Muscle of arm (tissue), 12 donors: ENCODE results near the gene HSD17B7. TPM values are rescaled to one million over a fixed set of nuclear protein-coding genes. Genes with fewer than 3 reads are reported as not detected.
"Not testable (repeated sequence)": the region's sequence is repeated elsewhere in the genome, so short reads cannot be mapped to it uniquely, and the experiment has no call there.

Source experiments
- DNase-seq: peaks from one replicate; pipeline ENCODE4 v3.0.0-alpha.2; 2013
- polyA plus RNA-seq, 12 donors: library from polyadenylated mRNA; unstranded; fragments of 120-200 nt; gene quantifications; one replicate each; pipeline ENCODE4 v1.2.1, GENCODE V29; 2013; ENCODE audit not compliant: insufficient read length in 12 of 12

Gene HSD17B7
- polyA plus RNA-seq, 12 donors: 7.1 to 14.8 (median 11.3) TPM; not detected in 1

DNA sequence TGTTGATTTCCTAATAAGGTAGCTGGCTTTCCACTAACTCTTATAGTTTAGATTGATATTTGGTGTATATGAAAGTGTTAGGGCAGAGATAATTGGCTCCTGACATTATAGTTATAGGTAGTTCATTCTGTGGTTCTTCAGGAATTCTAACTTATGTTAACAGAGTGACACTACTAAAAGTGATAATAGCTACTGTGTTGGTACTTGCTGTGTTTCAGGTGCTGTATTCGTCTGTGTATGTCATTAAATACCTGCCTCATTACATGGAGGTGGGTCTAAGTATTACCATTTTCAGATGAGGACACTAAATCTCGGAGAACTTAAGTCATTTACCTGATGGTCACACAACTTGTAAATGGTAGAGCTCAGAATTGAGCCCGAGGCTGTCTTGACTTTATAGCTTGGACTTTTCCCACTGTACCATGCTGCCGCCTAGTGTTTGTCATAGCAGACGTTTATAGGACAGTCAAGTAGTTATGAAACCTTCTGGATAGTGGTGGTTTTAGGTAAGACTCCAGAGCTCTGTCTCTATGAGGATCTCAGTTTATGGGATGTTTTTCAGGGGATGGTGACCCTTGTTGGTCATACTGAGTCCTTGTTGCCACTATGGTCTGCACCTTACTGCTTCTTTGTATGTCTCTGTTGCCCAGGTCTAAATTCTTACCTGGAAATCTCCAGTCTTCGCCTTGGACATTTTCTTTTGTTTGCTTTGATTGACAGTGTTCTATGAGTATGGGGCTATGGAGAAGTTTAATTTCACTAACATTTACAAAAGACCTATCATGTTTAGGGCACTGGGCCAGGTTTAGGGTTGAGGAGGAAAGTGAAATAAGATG is 9.7 kb downstream of the HSD17B7 start:
- DNase-seq: peak; percentile 62

DNA sequence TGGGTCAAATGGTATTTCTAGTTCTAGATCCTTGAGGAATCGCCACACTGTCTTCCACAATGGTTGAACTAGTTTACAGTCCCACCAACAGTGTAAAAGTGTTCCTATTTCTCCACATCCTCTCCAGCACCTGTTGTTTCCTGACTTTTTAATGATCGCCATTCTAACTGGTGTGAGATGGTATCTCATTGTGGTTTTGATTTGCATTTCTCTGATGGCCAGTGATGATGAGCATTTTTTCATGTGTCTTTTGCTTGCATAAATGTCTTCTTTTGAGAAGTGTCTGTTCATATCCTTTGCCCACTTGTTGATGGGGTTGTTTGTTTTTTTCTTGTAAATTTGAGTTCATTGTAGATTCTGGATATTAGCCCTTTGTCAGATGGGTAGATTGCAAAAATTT is 17.0 kb downstream of the HSD17B7 start:
- not testable (repeated sequence) for DNase-seq

DNA sequence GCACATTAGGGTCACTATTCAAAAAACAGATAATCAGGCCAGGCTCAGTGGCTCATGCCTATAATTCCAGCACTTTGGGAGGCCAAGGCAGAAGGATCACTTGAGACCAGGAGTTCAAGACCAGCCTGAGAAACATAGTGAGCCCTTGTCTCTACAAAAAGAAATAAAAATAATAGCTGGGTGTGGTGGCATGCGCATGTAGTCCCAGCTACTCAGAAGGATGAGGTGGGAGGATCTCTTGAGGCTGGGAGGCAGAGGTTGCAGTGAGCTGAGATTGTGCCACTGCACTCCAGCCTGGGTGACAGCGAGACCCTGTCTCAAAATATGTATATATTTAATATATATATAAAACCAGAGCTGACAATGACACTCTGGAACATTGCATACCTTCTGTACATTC is 21.9 kb downstream of the HSD17B7 start:
- not testable (repeated sequence) for DNase-seq

DNA sequence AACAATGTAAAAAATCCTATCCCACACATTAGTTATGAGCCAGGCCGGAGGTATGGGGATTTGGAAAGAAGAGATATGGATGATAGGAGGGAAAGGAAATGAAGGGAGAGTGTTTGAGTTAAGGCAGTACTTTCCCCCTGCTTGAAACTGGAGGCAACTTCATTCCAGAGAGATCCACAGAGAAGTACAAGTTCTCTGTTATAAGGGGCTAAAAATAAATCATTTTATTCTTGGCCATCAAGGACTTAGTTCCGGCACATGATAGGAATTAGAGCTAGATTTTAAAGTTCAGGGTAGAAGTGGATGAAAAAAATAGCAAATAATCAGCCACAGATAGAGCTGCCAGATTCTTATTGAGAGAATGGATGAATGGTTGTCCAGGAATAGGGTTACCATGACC is 27.6 kb downstream of the HSD17B7 start:
- DNase-seq: not testable (repeated sequence)

DNA sequence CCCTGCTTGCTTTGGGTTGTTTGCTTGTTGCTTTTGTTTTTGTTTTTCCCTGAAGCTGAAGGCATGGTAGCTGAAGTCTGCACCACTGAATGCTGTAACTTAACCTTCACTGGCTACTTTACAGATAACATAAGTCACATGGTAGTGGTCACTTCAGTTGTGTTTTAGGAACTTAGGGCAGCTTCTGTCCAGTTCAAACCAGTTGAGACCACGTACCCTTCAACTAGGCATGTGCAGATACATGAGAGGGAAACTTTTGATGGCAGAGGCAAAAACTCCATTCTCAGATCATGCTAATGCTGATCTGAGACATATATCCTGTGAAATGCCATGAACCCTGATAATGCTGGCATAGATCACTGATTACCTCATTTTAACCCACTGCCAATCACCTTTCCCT is 28.2 kb downstream of the HSD17B7 start:
- DNase-seq: not testable (repeated sequence)

DNA sequence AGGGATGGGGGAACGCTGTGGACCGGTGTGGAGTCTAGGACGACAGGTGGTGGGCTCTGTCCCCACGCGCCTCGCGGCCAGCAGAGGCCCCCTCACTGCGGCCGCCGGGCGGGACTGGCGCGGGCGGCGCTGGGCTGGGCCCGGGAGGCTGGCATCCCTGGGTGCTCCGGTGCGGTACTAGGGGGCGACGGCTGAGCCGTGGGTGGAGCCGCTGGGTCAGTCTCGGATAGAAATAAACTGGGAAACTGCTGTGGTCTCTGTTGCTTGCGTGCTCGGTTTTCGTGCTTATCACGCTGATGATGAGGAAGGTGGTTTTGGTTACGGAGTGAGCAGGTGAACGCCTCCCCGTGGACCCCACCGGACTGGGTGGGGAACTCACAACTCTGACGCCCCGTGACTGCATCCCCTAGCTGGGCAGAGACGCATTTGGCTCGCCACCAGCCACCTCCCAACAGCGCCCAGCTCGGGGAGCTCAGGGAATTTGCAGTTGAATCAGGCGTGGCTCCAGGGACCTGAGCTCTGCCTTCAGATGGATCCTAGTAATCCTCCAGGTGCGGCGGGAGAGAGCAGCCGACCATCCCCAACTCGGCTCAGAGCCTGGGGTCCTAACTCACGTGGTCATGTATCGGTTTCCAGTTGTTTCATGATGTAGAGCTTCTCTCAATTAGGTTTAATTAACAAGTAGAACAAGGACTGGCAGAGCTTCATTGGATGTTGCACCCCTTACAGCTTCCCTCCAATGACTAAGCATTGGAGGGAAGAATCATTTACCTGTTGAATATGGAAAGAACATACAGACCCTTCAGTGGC is 32.1 kb downstream of the HSD17B7 start:
- DNase-seq: no peak

DNA sequence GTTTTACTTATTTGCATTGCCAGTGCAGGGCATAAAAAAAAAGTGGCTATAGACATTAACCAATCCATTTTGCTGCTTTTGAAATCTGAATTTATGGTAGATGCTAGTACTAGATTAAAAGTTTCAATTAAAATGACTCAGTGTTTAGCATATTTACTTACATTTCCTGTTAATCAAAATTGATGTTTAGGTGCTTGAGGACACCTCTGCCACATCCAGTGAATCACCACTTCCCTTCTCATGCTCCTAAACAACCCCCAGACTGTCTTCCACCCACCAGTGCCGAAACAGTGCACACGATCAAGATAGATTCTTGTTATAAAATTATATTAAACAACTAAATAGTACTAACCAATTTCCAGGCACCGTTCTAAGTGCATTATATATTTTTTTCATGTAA is 32.7 kb downstream of the HSD17B7 start:
- DNase-seq: no peak

DNA sequence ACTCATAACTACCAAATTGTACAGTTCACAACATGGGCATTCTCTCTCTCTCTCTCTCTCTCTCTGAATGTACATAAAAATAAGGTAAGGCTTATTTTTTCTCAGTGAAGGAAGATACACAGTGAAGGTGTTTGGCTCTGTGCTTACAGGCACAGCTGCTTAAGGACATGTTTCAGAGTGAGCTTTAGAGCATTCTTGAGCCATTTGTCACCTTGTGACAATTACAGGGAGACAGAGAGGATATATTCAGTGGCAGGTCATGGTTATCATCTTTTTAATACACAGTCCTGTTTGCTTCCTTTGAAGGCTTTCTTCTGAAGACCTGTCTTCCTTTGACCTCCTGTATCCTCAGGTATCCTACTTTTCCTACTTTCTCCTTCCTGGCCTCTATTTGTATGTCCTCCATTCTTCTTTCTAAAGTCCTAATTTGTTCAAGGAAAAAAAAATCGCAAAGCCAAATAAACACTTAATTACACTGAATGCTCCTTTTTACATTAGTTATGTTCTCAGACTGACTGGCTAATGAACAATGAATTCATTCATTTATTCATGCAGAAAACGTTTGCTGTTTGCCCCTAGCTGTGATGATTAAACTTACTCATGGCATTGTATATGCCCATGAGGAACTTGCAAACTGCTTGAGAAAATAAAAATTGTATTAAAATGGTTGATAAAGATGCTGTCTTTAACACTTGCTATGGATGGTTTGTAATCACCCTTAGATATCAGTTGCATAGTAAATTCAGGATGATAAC is 33.4 kb downstream of the HSD17B7 start:
- DNase-seq: no peak

DNA sequence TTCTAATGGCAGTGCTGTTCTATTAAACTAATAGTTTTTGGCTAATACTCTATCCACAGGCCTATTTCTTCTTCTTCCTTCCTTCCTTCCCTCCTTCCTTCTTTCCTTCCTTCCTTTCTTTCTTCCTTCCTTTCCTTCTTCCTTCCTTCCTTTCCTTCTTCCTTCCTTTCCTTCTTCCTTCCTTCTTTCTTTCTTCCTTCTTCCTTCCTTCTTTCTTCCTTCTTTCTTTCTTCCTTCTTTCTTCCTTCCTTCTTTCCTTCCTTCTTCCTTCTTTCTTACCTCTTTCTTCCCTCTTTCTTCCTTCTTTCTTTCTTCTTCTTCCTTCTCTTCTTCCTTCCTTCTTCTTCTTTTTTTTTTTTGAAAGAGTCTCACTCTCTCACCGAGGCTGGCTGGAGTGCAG is 38.8 kb downstream of the HSD17B7 start:
- DNase-seq: no peak

DNA sequence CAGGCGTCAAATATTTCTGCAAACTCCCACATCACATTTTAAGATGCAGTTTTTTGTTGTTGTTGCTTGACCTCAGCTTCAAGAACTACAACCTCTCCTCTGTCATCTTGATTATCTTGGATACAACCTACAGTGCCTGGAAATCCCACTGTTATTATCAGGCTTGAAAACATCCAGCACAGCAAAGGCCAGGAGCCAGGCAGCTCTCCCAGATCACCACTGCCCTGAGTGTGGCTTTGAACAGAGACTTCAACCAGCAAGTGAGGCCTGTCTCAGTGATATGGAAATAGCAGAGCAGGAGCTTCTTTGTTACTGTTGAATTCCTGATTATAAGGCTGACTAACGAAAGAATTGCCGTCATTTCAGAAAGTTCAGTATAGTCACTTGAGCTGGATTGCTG is 42.0 kb downstream of the HSD17B7 start:
- no peak for DNase-seq

DNA sequence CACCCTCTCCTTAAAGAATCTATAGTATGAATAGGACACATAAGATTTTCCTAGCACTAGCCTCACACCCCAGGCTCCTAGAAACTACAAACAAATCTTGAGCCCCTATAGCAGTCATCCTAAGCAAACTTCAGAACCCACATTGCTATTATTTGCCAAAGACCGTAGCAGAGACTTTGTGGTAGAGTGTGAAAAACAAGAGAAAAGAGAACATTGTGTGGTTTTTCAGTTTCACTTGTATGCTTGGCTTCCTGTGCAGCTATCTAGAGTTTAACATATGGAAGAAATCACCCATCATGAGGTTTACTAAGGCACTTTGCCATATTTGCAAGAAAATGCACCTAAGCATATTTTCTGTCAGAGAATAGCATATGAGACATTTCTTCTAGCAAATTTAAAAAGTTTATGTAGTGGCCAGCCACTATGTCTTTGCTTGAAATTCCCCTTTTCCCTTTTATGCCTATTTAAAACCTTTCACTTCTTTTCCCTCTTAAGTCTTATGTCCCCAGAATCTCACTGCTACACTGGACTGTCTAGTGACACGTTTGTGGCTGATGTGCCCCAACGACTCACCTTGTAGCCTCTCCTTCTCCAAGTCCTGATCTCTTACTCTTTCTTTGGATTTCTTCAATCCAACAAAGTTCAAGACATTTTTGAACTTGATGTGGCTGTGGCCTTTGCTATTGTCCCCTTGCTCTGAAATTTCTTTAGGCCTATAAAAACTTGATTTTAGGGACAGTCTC is 44.8 kb downstream of the HSD17B7 start:
- no peak for DNase-seq

DNA sequence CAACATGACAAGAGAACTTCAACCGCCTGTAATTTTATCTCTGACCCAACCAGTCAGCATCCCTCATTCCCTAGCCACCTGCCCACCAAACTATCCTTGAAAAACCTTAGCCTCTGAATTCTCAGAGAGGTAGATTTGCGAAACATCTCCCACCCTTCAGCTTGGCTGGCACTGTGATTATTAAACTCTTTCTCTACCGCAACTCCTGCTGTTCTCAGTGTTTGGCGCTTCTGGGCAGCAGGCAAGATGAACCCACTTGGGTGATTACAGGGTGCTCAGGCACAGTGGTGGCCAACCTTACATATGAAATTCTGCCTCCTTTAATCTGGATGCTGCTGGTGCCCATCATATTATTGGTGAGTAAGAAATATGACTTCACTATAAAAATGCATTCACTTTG is 48.4 kb downstream of the HSD17B7 start:
- no peak for DNase-seq

DNA sequence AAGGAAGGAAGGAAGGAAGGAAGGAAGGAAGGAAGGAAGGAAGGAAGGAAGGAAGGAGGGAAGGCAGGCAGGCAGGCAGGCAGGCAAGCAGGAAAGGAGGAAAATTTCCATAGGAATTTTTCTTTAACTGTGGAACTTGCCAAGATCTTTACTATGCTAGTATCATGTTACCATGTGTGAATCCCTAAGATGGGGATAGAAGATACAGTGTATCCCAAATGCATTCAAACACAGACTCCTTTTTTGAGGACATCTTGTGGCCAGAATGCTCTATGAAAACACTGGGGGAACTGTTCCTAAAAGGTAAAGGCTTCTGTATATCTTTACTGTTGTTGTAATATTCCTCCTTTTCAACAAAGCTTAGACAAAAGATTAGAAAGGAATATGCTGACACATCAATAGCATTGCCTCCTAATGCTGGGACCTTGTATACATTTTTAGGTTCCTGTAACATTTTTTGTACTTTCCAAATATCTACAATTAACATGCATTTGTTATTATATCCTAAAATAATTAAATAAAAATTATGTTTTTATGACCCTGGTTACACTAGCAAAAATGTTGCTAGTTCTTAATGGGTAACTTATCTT is 49.8 kb downstream of the HSD17B7 start:
- DNase-seq: no peak

DNA sequence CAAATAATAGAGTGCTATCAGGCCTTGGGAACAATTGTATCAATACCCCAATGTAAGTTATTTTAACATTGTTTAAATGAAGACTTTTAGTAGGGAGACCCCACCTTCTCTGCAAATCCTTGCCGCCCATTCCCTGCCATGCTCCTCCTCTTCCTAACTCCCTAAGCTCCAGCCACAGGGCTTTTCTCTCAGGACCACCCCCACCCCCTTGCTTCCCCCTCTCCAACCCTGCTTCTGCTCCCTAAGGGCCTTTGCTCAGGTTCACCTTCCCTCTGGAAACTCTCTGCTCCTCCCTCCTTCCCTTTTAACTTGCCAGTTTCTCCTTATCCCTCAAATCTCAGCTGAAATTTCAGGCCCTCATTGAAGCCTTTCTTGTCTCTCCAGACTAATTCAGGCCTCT is 53.7 kb downstream of the HSD17B7 start:
- no peak for DNase-seq

DNA sequence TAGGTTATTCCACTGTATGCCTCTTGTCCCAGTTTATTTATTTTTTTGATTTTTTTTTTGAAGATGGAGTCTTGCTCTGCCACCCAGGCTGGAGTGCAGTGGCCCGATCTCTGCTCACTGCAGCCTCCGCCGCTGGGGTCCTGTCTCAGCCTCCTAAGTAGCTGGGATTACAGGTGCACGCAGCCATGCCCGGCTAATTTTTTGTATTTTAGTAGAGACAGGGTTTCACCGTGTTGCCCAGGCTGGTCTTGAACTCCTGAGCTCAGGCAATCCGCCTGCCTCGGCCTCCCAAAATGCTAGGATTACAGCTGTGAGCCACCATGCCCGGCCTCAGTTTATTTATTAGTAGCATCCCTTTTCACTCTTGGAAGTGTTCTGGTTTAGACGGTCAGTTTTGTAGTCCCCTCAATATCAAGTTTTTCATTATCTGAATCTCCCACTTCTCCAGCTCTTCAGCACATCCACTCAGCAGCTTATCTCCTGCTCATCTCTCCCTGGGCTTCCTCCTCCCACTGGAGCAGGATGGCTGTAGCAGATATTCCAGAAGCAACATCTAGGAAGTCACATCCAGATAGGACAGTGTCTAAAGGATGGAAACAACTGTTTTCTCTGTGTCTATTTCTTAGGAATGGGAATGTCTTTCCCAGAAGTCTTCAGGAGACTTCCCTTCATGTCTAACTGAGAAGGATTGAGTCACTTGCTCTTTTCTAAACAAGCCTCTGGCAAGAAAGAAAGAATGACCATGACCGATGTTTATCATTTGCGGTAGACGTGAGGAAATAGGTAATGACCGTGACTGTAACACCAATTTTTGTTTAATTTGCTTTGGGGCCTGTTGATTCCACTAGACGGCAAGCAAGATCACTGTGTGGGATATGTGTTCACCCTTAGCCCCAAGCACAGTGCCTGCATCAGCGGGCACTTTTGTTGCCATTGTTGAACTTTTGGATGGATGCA is 56.0 kb downstream of the HSD17B7 start:
- DNase-seq: no peak

DNA sequence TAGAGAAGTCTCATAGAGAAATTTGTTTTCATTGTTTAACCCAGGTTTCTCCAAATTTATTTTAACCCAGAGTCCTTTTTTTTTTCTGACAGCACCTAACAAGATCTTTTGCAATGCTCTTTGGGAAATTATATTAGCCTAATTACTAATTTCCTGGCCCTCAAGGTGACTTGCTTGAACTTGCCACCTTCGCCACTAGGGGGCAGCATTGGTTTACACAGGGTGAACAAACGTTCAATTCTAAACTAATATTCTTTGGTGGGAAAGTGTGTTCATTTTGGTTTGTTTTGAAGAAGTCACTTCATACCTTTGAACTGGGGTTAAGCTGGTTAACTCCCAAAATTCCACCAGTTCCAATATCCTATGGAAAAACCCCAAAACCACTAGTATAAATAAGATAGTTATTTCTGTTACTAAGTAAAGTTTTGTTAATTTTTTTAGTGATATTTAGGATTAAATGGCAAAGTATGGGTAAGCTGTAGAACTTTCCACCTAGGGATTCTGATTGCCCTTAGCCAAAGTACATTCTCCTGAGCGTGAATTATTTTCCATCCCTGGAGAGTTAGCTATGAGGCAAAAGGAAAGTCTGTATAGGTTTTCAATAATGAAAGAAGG is 57.4 kb downstream of the HSD17B7 start:
- DNase-seq: peak; percentile 53

DNA sequence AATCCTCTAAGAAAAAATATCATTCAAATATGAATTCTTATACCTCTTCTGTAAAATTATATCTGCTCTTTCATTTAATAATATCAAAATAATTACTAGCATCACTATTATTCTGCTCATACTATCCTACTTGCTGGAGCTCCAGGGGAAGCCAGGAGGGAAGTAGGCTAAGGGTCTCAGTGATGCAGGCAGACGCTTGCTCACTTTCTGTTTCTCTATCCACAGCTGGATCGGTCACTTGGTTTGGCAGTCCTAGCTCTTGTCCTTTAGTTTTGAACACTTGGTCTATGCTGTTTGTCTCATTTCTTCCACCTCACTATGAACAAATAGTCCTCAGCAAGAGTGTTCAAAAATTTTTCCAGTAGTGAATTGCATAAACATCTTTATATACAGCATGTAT is 59.2 kb downstream of the HSD17B7 start:
- no peak for DNase-seq

DNA sequence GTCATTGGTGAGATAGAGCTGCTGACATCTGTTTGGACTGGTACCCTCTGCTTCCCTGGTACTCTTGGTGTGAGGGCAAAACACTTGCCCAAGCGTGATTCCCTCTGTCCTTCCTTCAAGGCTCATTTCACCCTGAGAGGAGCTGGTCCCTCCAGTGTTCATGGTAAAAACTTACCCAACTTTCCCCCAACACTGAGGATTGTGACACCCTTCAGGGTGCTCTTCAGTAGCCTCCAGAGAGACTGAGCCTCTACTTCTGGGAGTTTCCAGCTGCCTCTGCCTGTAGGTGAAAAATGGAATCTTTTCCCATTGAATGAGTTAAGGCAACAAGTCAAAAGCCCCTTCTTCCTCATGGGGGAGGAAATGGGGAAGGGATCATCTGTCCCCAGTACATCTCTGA is 60.8 kb downstream of the HSD17B7 start:
- no peak for DNase-seq

DNA sequence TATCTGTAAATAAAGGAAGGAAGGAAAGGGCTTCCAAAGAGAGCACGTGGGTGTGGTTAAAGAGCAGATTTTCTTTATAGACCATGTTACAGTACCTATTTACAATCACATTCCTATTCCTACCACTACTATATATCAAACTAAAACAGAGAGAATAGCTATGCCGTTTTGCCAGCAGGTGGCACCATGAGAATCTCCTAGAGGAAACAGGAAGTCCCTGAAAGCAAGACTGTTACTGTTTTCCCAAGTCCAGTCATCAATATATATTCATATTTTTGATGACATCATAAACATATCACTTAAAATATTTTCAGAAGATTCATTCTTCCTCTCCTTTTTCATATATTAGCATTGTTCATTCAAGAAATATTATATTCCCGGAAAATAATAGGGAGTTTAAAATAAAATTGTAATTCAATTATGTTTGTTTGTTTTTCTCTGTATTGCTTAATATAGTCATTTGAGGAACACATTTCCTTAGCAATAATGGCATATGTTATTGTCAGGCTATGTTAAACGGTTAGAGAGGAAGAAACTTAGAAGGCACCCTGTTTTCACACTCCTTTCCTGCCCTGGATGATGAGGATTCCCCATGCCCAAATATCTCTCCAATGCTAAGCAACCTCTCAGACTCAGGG is 63.9 kb downstream of the HSD17B7 start:
- peak; percentile 41 for DNase-seq
